K562 (cell line): ENCODE data around the gene DNAJB2. TPM values are rescaled to one million over a fixed set of nuclear protein-coding genes. Genes with fewer than 3 reads are reported as not detected.

ENCODE experiments used
- ATAC-seq: fragments of 200-7000 bp; cut with Tn5 transposase; 3 replicates; pipeline ENCODE4 v1.9.1; 2020; ENCODE audit warnings: moderate library complexity
- BruUV-seq: library from RNA; stranded (reverse); fragments of 400-500 nt; replicated peaks from 2 replicates; lab custom pipeline; 2021; lab: Mats Ljungman, UMichigan
- CTCF ChIA-PET: fragments of 300-600 bp; formaldehyde crosslinking; extraction: SDS; loops from one replicate; lab custom pipeline; 2021; ENCODE audit warnings: low intra/inter-chr PET ratio; lab: Yijun Ruan, JAX
- POLR2A ChIA-PET: fragments of 300-600, 350-650 bp; sonication (Branson Sonifier 250); formaldehyde crosslinking; extraction: SDS; loops from one replicate; lab custom pipeline; 2021; ENCODE audit warnings: antibody characterized with exemption, inconsistent platforms; lab: Yijun Ruan, JAX
- DNase-seq, 4 experiments: peaks; one replicate each; pipeline versions ENCODE4 v3.0.0 to v3.0.0-alpha.2; 2011 to 2018; ENCODE audit warnings: low spot score in 3 of 4, mixed read lengths in 3 of 4; ENCODE audit errors: extremely low read depth in 1 of 4
- FAIRE-seq: peaks from 2 replicates; lab custom pipeline; 2011; peaks lifted over from hg19 to GRCh38; lab: Jason Lieb, UNC
- H2AFZ ChIP-seq: 2 replicates; pipeline ENCODE4 v1.6.0; 2011; ENCODE audit warnings: low read depth, low read length, control low read depth, inconsistent platforms
- H3K27ac ChIP-seq: fragments of 200-600 bp; 3 replicates; pipeline ENCODE4 v1.8.0; 2011; ENCODE audit warnings: low read depth, mild to moderate bottlenecking, control low read depth, inconsistent platforms, low read length, moderate library complexity, mixed read lengths; ENCODE audit errors: extremely low read depth
- H3K27me3 ChIP-seq, 2 experiments: fragments of 300-600 bp in 1 of 2; 2 replicates in 1 of 2; 3 replicates in 1 of 2; pipeline versions ENCODE4 v1.6.0 to v1.8.0; 2011; ENCODE audit warnings: inconsistent platforms in 2 of 2, low read length in 2 of 2, mild to moderate bottlenecking in 1 of 2, mixed read lengths in 1 of 2, moderate library complexity in 1 of 2; ENCODE audit not compliant: control insufficient read depth in 2 of 2, insufficient read depth in 2 of 2
- H3K36me3 ChIP-seq: fragments of 300-600 bp; 3 replicates; pipeline ENCODE4 v1.8.0; 2011; ENCODE audit warnings: mild to moderate bottlenecking, low read length, inconsistent platforms; ENCODE audit not compliant: control insufficient read depth, insufficient read depth
- H3K4me1 ChIP-seq, 2 experiments: fragments of 200-600 bp in 1 of 2; replicated peaks in 1 of 2; 2 replicates in 1 of 2; 3 replicates in 1 of 2; pipeline versions ENCODE4 v1.5.1 to v1.8.0; 2011; ENCODE audit warnings: inconsistent platforms in 2 of 2, low read length in 2 of 2, mild to moderate bottlenecking in 1 of 2, mixed read lengths in 1 of 2, moderate library complexity in 1 of 2; ENCODE audit not compliant: control insufficient read depth in 2 of 2, insufficient read depth in 2 of 2
- H3K4me2 ChIP-seq: 2 replicates; pipeline ENCODE4 v1.6.1; 2011; ENCODE audit warnings: low read length, control low read depth, inconsistent platforms, mixed read lengths; ENCODE audit not compliant: insufficient read depth
- H3K4me3 ChIP-seq: fragments of 200-600 bp; sonication (generic), shearing (Covaris generic); 2 replicates; pipeline ENCODE4 v1.5.1; 2016; ENCODE audit warnings: control low read depth, inconsistent platforms
- H3K79me2 ChIP-seq: fragments of 200-600 bp; 3 replicates; pipeline ENCODE4 v1.8.0; 2011; ENCODE audit warnings: low read length, inconsistent platforms; ENCODE audit not compliant: control insufficient read depth, insufficient read depth
- H3K9ac ChIP-seq, 2 experiments: 2 replicates each; pipeline versions ENCODE4 v1.6.0 to v1.6.1; 2011; ENCODE audit warnings: low read depth in 2 of 2, low read length in 2 of 2, control low read depth in 1 of 2, inconsistent platforms in 1 of 2, mild to moderate bottlenecking in 1 of 2, mixed read lengths in 1 of 2; ENCODE audit not compliant: insufficient read depth in 1 of 2
- H3K9me1 ChIP-seq: one replicate; pipeline ENCODE4 v1.6.0; 2011; ENCODE audit warnings: inconsistent platforms, mild to moderate bottlenecking, low read length, moderate library complexity; ENCODE audit not compliant: control insufficient read depth, insufficient read depth
- H3K9me3 ChIP-seq: replicated peaks from 2 replicates; pipeline ENCODE4 v1.5.1; 2011; ENCODE audit warnings: low read depth, low read length, inconsistent platforms; ENCODE audit not compliant: control insufficient read depth, insufficient read depth
- H4K20me1 ChIP-seq: replicated peaks from 2 replicates; pipeline ENCODE4 v1.6.1; 2011; ENCODE audit warnings: low read length, inconsistent platforms, mixed read lengths; ENCODE audit not compliant: control insufficient read depth, insufficient read depth
- EP400 ChIP-seq: fragments of 450-650 bp; IDR thresholded peaks from 2 replicates; pipeline ENCODE4 v1.6.1; 2017; ENCODE audit warnings: antibody characterized with exemption, mild to moderate bottlenecking, moderate library complexity
- MTA3 ChIP-seq: fragments of 450-650 bp; formaldehyde crosslinking; IDR thresholded peaks from 2 replicates; pipeline ENCODE4 v1.6.1; 2017; ENCODE audit warnings: mild to moderate bottlenecking, borderline replicate concordance
- PATZ1 ChIP-seq: fragments of 250-450 bp; sonication (Bioruptor Pico); IDR thresholded peaks from 2 replicates; pipeline ENCODE4 v1.5.0; 2020; ENCODE audit warnings: mild to moderate bottlenecking, borderline replicate concordance
- RREB1 ChIP-seq: fragments of 250-450 bp; sonication (Bioruptor Pico); IDR thresholded peaks from 2 replicates; pipeline ENCODE4 v1.4.0; 2020
- SRSF3 ChIP-seq: fragments of 200-400 bp; formaldehyde crosslinking; IDR thresholded peaks from 2 replicates; pipeline ENCODE4 v1.6.1; 2016; ENCODE audit warnings: mild to moderate bottlenecking, low read length, moderate library complexity; ENCODE audit not compliant: insufficient read depth
- WHSC1 ChIP-seq: IDR thresholded peaks from one replicate; pipeline ENCODE4 v1.6.1; 2012; ENCODE audit warnings: low read length, control low read depth, inconsistent platforms
- XRCC5 ChIP-seq: fragments of 200-400 bp; formaldehyde crosslinking; IDR thresholded peaks from 2 replicates; pipeline ENCODE4 v1.6.1; 2017; ENCODE audit warnings: low read depth, mild to moderate bottlenecking, low read length
- ZNF175 ChIP-seq: fragments of 200-800 bp; sonication (Bioruptor generic); IDR thresholded peaks from 2 replicates; pipeline ENCODE4 v1.6.1; 2016; ENCODE audit warnings: low read depth, mild to moderate bottlenecking, missing genetic modification characterization, missing compliant biosample characterization
- WGBS: fragments of 100-300 bp; shearing (Covaris generic); methylation state at CpG from one replicate; pipeline ENCODE4 v1.1.6; 2016; ENCODE audit warnings: low coverage, mixed read lengths; ENCODE audit not compliant: insufficient coverage; ENCODE audit errors: missing lambda C conversion rate; 5-methylcytosine and 5-hydroxymethylcytosine counted together
- in situ Hi-C: fragments of 300-500 bp; cut with MboI; formaldehyde crosslinking; loops from 4 replicates; pipeline ENCODE4 v1.15.0; 2018; ENCODE audit warnings: inconsistent platforms, mixed read lengths
- intact Hi-C: fragments of 100-400 bp; cut with micrococcal nuclease; formaldehyde crosslinking; loops from 2 replicates; pipeline ENCODE4 v1.14.2; 2022
- polyA plus RNA-seq, 8 experiments: library from polyadenylated mRNA; depleted of rRNA in 4 of 8; stranded (reverse) in 5 of 8; unstranded in 3 of 8; fragments of >200 nt; fragmentation: Nextera tagmentation in 2 of 8; fragmentation: Illumina TruSeq in 1 of 8; extraction: Ambion mirVana in 2 of 8; extraction: Trizol in 1 of 8; gene quantifications; 2 replicates each; pipeline versions ENCODE4 v1.2.1 to v1.2.3, GENCODE V29; 2011 to 2014; ENCODE audit warnings: inconsistent platforms in 1 of 8, missing spikeins in 1 of 8
- total RNA-seq, 7 experiments: library from RNA; depleted of rRNA in 6 of 7; stranded (reverse); fragments of >200 nt in 6 of 7; fragmentation: Illumina TruSeq in 2 of 7; extraction: Trizol in 2 of 7; gene quantifications; 2 replicates each; pipeline versions ENCODE4 v1.2.1 to v1.2.3, GENCODE V29; 2011 to 2021; ENCODE audit warnings: low replicate concordance in 1 of 7
- TF ChIP-seq, protein P1 (sequence below): sonication (generic); formaldehyde crosslinking; IDR thresholded peaks from 2 replicates; pipeline ENCODE4 v1.8.0; 2023; ENCODE audit warnings: mild to moderate bottlenecking, missing genetic modification reagents
- TF ChIP-seq, protein P2 (sequence below): IDR thresholded peaks from 2 replicates; pipeline ENCODE4 v1.6.1; 2011; ENCODE audit not compliant: insufficient read length; ENCODE audit errors: extremely low read depth

DNAJB2 gene
- total and polyA plus RNA-seq, 9 of the 15 experiments (the other 6 are each of a cell fraction or from before 2014, with no cell fraction given): 0.08 to 3.0 (median 2.2) TPM; not detected in 1

GRCh38 chr2:219304223-219304622, 25.1 kb downstream of the DNAJB2 start:
- Histone ChIP-seq H3K4me2 (no peak overlapping the region), H3K27ac (no peak overlapping the region), H3K27me3 (peaks cover 8 to 53% of the 10 kb centered on the region in 2 experiments), H3K36me3 (no peaks in the 10 kb centered on the region), H4K20me1 (no peaks in the 10 kb centered on the region), H3K9me3 (no peaks in the 10 kb centered on the region), H3K9ac (no peak overlapping the region), H3K4me3 (no peak overlapping the region), H3K4me1 (peaks cover 0 to 12% of the 10 kb centered on the region in 2 experiments; a peak in 2 of 5 replicates), H2AFZ (no peak overlapping the region), H3K79me2 (no peaks in the 10 kb centered on the region), H3K9me1 (no peaks in the 10 kb centered on the region)
- in situ Hi-C loops: no loop called here
- ATAC-seq (no peak), DNase-seq (no peak), FAIRE-seq (no peak)
- BruUV-seq: no TSS peak
- 0% methylated on average over 2 of the region's 2 CpGs for WGBS
- CTCF ChIA-PET: no interaction called here
- POLR2A ChIA-PET: no interaction called here
- intact Hi-C loops: no loop called here
- TF ChIP-seq EP400: no peak
- TF ChIP-seq PATZ1 (CRISPR knock-in tag): no peak
- TF ChIP-seq XRCC5: no peak
- TF ChIP-seq, protein P1, sequence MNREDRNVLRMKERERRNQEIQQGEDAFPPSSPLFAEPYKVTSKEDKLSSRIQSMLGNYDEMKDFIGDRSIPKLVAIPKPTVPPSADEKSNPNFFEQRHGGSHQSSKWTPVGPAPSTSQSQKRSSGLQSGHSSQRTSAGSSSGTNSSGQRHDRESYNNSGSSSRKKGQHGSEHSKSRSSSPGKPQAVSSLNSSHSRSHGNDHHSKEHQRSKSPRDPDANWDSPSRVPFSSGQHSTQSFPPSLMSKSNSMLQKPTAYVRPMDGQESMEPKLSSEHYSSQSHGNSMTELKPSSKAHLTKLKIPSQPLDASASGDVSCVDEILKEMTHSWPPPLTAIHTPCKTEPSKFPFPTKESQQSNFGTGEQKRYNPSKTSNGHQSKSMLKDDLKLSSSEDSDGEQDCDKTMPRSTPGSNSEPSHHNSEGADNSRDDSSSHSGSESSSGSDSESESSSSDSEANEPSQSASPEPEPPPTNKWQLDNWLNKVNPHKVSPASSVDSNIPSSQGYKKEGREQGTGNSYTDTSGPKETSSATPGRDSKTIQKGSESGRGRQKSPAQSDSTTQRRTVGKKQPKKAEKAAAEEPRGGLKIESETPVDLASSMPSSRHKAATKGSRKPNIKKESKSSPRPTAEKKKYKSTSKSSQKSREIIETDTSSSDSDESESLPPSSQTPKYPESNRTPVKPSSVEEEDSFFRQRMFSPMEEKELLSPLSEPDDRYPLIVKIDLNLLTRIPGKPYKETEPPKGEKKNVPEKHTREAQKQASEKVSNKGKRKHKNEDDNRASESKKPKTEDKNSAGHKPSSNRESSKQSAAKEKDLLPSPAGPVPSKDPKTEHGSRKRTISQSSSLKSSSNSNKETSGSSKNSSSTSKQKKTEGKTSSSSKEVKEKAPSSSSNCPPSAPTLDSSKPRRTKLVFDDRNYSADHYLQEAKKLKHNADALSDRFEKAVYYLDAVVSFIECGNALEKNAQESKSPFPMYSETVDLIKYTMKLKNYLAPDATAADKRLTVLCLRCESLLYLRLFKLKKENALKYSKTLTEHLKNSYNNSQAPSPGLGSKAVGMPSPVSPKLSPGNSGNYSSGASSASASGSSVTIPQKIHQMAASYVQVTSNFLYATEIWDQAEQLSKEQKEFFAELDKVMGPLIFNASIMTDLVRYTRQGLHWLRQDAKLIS (CRISPR knock-in tag): no peak
- TF ChIP-seq SRSF3: no peak
- TF ChIP-seq RREB1 (CRISPR knock-in tag): no peak
- TF ChIP-seq ZNF175: no peak
- TF ChIP-seq, protein P2, sequence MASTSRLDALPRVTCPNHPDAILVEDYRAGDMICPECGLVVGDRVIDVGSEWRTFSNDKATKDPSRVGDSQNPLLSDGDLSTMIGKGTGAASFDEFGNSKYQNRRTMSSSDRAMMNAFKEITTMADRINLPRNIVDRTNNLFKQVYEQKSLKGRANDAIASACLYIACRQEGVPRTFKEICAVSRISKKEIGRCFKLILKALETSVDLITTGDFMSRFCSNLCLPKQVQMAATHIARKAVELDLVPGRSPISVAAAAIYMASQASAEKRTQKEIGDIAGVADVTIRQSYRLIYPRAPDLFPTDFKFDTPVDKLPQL: no peak
- TF ChIP-seq MTA3: no peak
- no peak for TF ChIP-seq WHSC1
